ENCODE results near the gene PPIC. TPM values are rescaled to one million over a fixed set of nuclear protein-coding genes. Genes with fewer than 3 reads are reported as not detected.
A peak's percentile ranks its signal among the peaks of the same experiment; 100 is the strongest.

PPIC gene
- total RNA-seq (under 1 TPM in 1 of 5 donors, not detected in 4; 0.26 TPM), total RNA-seq (0 to 0.08 (median 0) reads per million in 29 experiments)
- not detected for total RNA-seq (2013)

DNA sequence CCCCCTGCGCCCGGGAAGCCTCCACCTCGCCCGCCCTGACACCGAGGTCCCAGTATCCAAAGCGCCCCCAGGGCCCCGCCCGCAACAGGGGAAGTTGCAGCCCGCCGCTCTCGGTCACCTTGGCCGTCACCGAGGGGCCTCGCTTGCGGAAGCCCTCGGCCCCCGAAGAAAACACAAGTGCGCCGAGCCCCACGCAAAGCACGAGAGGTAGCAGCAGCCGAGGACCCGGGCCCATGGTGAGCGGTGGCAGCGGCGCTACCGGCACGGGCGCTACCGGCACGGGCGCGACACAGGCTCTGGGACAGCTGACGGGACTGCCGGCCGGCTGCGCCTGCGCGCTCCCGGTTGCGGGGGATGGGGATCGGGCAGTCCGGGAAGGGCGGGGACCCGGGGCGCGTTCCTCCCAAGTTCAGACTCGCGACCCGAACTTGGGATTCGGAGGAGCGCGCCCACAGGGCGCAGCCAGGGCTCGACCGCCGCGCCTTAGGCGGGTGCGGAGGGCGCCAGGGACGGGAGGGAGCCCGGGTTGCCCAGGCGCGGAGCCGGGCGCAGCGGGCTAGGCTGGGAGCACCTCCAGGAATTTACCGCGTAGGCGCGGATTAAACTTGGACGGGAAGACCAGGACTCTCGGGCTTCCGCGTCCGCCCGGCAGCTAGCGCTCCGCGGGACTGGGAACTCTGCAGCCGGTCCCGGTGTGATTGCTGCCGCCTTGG lies at the start of gene PPIC:
Gene PPIC, minus strand, starts transcription at position 335 of the 713 bp plus-strand sequence. Its CDS starts 100 bp downstream, at position 235.
- H3K27ac Mint-ChIP-seq, result no peak within 1 kb of the TSS
- H3K4me3 ChIP-seq (ENCODE audit: control insufficient read depth in 1 of 2, extremely low read depth in 1 of 2, low read length in 1 of 2), result peak within 1 kb of the TSS in 1 of 2 donors; percentile 38
- H3K27me3 ChIP-seq (replicated peaks in 1 of 2; ENCODE audit: control insufficient read depth in 2 of 2, extremely low read depth in 1 of 2, insufficient read depth in 2 of 2, low read length in 1 of 2), result peaks cover 14 to 32% of the 10 kb centered on the region in 2 experiments

DNA sequence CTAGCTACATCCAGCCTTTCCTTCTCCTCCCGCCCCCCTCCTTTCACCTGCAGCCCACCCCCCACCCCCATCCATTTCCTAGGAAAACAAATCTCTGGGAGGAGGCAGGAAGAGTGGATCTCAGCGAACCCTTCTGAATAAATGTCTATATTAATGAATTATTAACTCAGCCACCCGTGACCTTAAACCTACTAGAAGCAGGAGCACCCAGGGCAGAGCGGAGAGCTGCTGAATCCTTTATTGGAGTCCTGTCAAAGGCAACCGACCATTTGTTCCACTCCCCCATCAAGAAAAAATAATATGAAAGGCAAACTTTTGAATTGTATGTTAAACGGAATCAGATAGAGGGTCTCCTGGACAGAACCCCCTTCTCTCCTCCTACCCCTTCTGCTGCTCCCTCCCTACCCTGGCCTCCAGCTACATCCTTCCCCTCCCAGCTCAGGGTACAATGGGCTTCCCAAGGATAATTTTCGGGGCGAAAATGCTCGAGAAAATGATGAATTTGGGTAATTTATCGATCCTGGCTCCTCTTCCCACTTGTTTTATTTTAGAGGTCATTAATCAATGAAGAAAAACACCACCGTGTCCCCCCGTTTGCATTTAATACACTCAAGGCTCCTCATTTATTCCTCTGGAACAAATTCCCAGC lies 49.2 kb upstream of the PPIC start:
- CTCF ChIA-PET, result interaction anchor here in 1 of 2 donors (0.9 kb wide), 1 partner anchor 381 kb away, joined by 3 read pairs; no protein-coding TSS in a partner anchor
- POLR2A ChIA-PET, result no interaction called here

More for the DNA sequence above, at the start of gene PPIC:
- Mint-ChIP-seq H3K4me1 (peaks cover 11 to 14% (median 12%) of the 10 kb centered on the region in 3 donors), H3K4me3 (peak within 1 kb of the TSS; percentile 59 to 66 (median 65)), H3K36me3 (no peaks in the 10 kb centered on the region), H3K27me3 (peaks cover 56 to 59% of the 10 kb centered on the region in 2 donors), H3K9me3 (no peaks in the 10 kb centered on the region)
- Histone ChIP-seq H3K9me3 (no peaks in the 10 kb centered on the region), H3K36me3 (ENCODE audit: control insufficient read depth in 2 of 2, extremely low read depth in 1 of 2, insufficient read depth in 1 of 2, low read length in 1 of 2) (no peaks in the 10 kb centered on the region), H3K4me1 (ENCODE audit: control insufficient read depth in 1 of 2, extremely low read depth in 1 of 2, insufficient read depth in 2 of 2, low read length in 2 of 2) (peaks cover 0 to 19% of the 10 kb centered on the region in 2 experiments), H3K27ac (ENCODE audit: low read length) (no peak within 1 kb of the TSS)
- POLR2A ChIA-PET, result no interaction called here
- ATAC-seq (replicated peaks in 1 of 4), result peak in 1 of 4 experiments; percentile 26
- CTCF ChIA-PET, result no interaction called here
- 4% methylated on average over 84 of the region's 84 CpGs for WGBS (ENCODE audit: insufficient coverage)
- no peak for DNase-seq

DNA sequence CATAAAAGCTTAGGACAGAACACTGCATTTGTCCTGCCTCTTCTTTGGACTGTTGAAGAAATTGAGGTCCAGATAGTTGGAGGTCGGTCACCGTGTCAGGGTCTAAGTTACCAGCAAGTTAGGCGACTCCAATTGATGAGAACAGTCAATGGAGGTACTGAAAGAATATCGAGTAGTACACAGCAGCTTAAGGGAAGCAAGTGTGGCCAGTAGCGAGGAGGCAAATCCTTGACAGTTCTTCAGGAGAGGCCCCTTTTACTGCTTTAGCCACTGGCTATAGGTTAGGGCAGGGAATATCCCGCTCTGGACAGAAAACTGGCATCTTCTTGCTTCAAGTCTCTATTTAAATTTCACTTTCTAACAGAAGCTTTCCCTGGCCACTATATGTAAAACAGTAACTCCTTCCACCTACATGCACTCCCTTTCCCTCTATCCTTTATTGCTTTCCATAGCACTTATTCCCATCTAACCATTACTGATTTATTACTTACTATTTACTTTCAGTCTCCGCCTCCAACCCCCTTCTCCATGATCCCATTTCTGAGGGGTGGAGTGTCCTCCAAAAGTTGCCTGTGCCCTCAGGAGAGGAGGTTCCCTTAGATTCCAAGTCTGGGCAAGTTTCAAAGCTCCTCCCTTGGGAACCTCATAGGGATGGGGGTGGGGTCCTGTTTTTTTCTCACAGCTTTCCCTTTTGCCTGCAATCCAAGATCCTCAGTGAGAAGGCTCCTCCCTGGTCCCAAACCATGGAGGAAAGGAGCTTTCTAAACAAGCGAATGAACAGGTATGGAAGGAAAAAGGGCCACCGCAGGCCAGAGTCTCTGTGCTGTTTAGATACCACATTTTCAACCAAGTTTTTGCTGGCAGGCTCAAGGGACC lies 48.4 kb upstream of the PPIC start:
- no peaks in the 10 kb centered on the region for H3K36me3 ChIP-seq (ENCODE audit: control insufficient read depth in 2 of 2, extremely low read depth in 1 of 2, insufficient read depth in 1 of 2, low read length in 1 of 2)
- no peaks in the 10 kb centered on the region for H3K9me3 Mint-ChIP-seq
- H3K4me1 Mint-ChIP-seq, result peaks cover 11 to 19% (median 17%) of the 10 kb centered on the region in 3 donors
- ATAC-seq (replicated peaks in 1 of 4) (no peak), DNase-seq (no peak)
- H3K9me3 ChIP-seq, result no peaks in the 10 kb centered on the region
- no peaks in the 10 kb centered on the region for H3K36me3 Mint-ChIP-seq
- no peak overlapping the region for H3K27ac Mint-ChIP-seq
- ChIA-PET POLR2A (no interaction called here), CTCF (no interaction called here)
- peaks cover 0 to 3% of the 10 kb centered on the region in 2 experiments for H3K4me1 ChIP-seq (ENCODE audit: control insufficient read depth in 1 of 2, extremely low read depth in 1 of 2, insufficient read depth in 2 of 2, low read length in 2 of 2)
- H3K27me3 Mint-ChIP-seq, result peaks cover 55 to 67% of the 10 kb centered on the region in 2 donors
- no peak overlapping the region for H3K4me3 ChIP-seq (ENCODE audit: control insufficient read depth in 1 of 2, extremely low read depth in 1 of 2, low read length in 1 of 2)
- no peak overlapping the region for H3K4me3 Mint-ChIP-seq
- peaks cover 30 to 60% of the 10 kb centered on the region in 2 experiments for H3K27me3 ChIP-seq (replicated peaks in 1 of 2; ENCODE audit: control insufficient read depth in 2 of 2, extremely low read depth in 1 of 2, insufficient read depth in 2 of 2, low read length in 1 of 2)
- H3K27ac ChIP-seq (ENCODE audit: low read length), result no peak overlapping the region
- 66% methylated on average over 4 of the region's 9 CpGs for WGBS (ENCODE audit: insufficient coverage)

More for the DNA sequence above, 49.2 kb upstream of the PPIC start:
- ATAC-seq (replicated peaks in 1 of 4) (no peak), DNase-seq (no peak)
- Histone ChIP-seq H3K27me3 (replicated peaks in 1 of 2; ENCODE audit: control insufficient read depth in 2 of 2, extremely low read depth in 1 of 2, insufficient read depth in 2 of 2, low read length in 1 of 2) (peaks cover 30 to 59% of the 10 kb centered on the region in 2 experiments), H3K4me3 (ENCODE audit: control insufficient read depth in 1 of 2, extremely low read depth in 1 of 2, low read length in 1 of 2) (no peak overlapping the region), H3K9me3 (no peaks in the 10 kb centered on the region), H3K27ac (ENCODE audit: low read length) (no peak overlapping the region), H3K4me1 (ENCODE audit: control insufficient read depth in 1 of 2, extremely low read depth in 1 of 2, insufficient read depth in 2 of 2, low read length in 2 of 2) (peaks cover 0 to 3% of the 10 kb centered on the region in 2 experiments), H3K36me3 (ENCODE audit: control insufficient read depth in 2 of 2, extremely low read depth in 1 of 2, insufficient read depth in 1 of 2, low read length in 1 of 2) (no peaks in the 10 kb centered on the region)
- H3K9me3 Mint-ChIP-seq, result no peaks in the 10 kb centered on the region
- peaks cover 52 to 63% of the 10 kb centered on the region in 2 donors for H3K27me3 Mint-ChIP-seq
- no CpG with 5 or more reads among the region's 12 CpGs for WGBS (ENCODE audit: insufficient coverage)
- H3K36me3 Mint-ChIP-seq, result no peaks in the 10 kb centered on the region
- no peak overlapping the region for H3K4me3 Mint-ChIP-seq
- H3K4me1 Mint-ChIP-seq, result peaks cover 11 to 19% (median 17%) of the 10 kb centered on the region in 3 donors
- no peak overlapping the region for H3K27ac Mint-ChIP-seq

DNA sequence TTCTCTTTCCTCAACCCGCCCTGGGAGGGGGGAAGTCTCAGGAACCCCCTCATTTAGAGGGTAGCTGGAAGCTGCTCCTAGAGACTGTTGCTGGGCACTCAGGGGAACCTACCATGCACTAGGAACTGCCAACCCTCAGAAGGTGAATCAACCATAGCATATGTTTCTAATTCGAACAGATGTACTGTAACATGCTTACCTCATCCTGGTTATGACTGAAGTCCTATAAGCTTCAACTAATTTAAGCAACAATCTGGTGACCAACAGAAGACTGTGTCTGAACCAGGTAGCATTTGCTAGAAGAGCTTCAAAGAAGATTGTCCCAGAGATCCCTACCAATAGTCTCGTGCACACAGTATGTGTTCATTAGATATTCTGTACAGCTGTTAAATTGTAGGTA lies 46.8 kb upstream of the PPIC start:
- ChIA-PET POLR2A (interaction anchor here in 1 of 2 donors (0.7 kb wide), 1 partner anchor 370 kb away, joined by 7 read pairs; no protein-coding TSS in a partner anchor), CTCF (no interaction called here)
- no peak for ATAC-seq (replicated peaks in 1 of 4)
- WGBS (ENCODE audit: insufficient coverage), result 44% methylated on average over 1 of the region's 3 CpGs
- Histone ChIP-seq H3K27me3 (replicated peaks in 1 of 2; ENCODE audit: control insufficient read depth in 2 of 2, extremely low read depth in 1 of 2, insufficient read depth in 2 of 2, low read length in 1 of 2) (peaks cover 30 to 45% of the 10 kb centered on the region in 2 experiments), H3K36me3 (ENCODE audit: control insufficient read depth in 2 of 2, extremely low read depth in 1 of 2, insufficient read depth in 1 of 2, low read length in 1 of 2) (no peaks in the 10 kb centered on the region), H3K9me3 (no peaks in the 10 kb centered on the region), H3K27ac (ENCODE audit: low read length) (no peak overlapping the region), H3K4me3 (ENCODE audit: control insufficient read depth in 1 of 2, extremely low read depth in 1 of 2, low read length in 1 of 2) (no peak overlapping the region), H3K4me1 (ENCODE audit: control insufficient read depth in 1 of 2, extremely low read depth in 1 of 2, insufficient read depth in 2 of 2, low read length in 2 of 2) (no peaks in the 10 kb centered on the region)
- H3K4me3 Mint-ChIP-seq, result no peak overlapping the region
- H3K27ac Mint-ChIP-seq, result no peak overlapping the region
- H3K4me1 Mint-ChIP-seq, result peaks cover 6 to 13% (median 10%) of the 10 kb centered on the region in 3 donors
- H3K36me3 Mint-ChIP-seq, result no peaks in the 10 kb centered on the region
- no peaks in the 10 kb centered on the region for H3K9me3 Mint-ChIP-seq
- H3K27me3 Mint-ChIP-seq, result peaks cover 52 to 65% of the 10 kb centered on the region in 2 donors
- DNase-seq, result no peak

DNA sequence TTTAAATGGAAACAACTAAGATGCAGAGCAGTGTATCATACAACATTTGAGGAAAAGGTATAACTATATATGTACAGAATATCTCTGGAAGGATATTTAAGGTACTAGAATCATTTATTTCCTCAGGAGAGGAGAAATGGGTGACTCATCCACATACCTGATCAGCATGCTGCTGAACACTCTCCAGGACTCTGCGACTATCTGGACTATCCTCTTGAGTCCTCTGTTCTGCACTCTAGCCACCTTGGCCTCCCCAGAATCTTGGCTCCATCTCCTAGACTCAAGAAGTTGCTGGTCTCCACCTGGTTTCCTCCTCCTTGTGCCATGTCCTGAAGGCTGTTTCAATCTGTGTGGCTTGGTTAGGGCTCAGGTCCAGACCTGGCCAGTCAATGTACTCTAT lies 43.7 kb upstream of the PPIC start:
- Histone ChIP-seq H3K4me3 (ENCODE audit: control insufficient read depth in 1 of 2, extremely low read depth in 1 of 2, low read length in 1 of 2) (no peak overlapping the region), H3K27ac (ENCODE audit: low read length) (no peak overlapping the region), H3K4me1 (ENCODE audit: control insufficient read depth in 1 of 2, extremely low read depth in 1 of 2, insufficient read depth in 2 of 2, low read length in 2 of 2) (no peaks in the 10 kb centered on the region), H3K9me3 (no peaks in the 10 kb centered on the region), H3K27me3 (replicated peaks in 1 of 2; ENCODE audit: control insufficient read depth in 2 of 2, extremely low read depth in 1 of 2, insufficient read depth in 2 of 2, low read length in 1 of 2) (peaks cover 14 to 18% of the 10 kb centered on the region in 2 experiments), H3K36me3 (ENCODE audit: control insufficient read depth in 2 of 2, extremely low read depth in 1 of 2, insufficient read depth in 1 of 2, low read length in 1 of 2) (no peaks in the 10 kb centered on the region)
- Mint-ChIP-seq H3K36me3 (no peaks in the 10 kb centered on the region), H3K27ac (no peak overlapping the region), H3K4me3 (no peak overlapping the region), H3K9me3 (no peaks in the 10 kb centered on the region), H3K4me1 (no peaks in the 10 kb centered on the region), H3K27me3 (peaks cover 38 to 42% of the 10 kb centered on the region in 2 donors)
- ATAC-seq (replicated peaks in 1 of 4), result no peak
- DNase-seq, result no peak
- WGBS (ENCODE audit: insufficient coverage), result 40% methylated on average over 1 of the region's 1 CpG
- ChIA-PET POLR2A (no interaction called here), CTCF (no interaction called here)

Measured in T-cell (primary cell).